HepG2 (cell line): ENCODE data around the gene CHRNA5. TPM values are rescaled to one million over a fixed set of nuclear protein-coding genes. Genes with fewer than 3 reads are reported as not detected.

Experiments used
- AKAP8 ChIP-seq: sonication (generic); formaldehyde crosslinking; IDR thresholded peaks from 2 replicates; pipeline ENCODE4 v1.5.1; 2020; ENCODE audit warnings: mild to moderate bottlenecking, missing genetic modification reagents
- DR1 ChIP-seq: sonication (generic); formaldehyde crosslinking; IDR thresholded peaks from 2 replicates; pipeline ENCODE4 v1.8.0; 2021; ENCODE audit warnings: mild to moderate bottlenecking, missing genetic modification reagents, inconsistent platforms
- IRF2 ChIP-seq: IDR thresholded peaks from 2 replicates; pipeline ENCODE4 v1.6.1; 2018; ENCODE audit warnings: missing genetic modification reagents, missing compliant biosample characterization
- PHF20 ChIP-seq: sonication (generic); formaldehyde crosslinking; IDR thresholded peaks from 2 replicates; pipeline ENCODE4 v1.5.0; 2020; ENCODE audit warnings: mild to moderate bottlenecking, missing genetic modification reagents
- SP1 ChIP-seq, 2 experiments: fragments of 450-650 bp in 1 of 2; sonication (generic) in 1 of 2; formaldehyde crosslinking in 1 of 2; IDR thresholded peaks; 2 replicates each; pipeline versions ENCODE4 v1.4.0 to v1.6.1; 2016 to 2020; ENCODE audit warnings: missing genetic modification reagents in 1 of 2
- SP2 ChIP-seq: sonication (generic); formaldehyde crosslinking; IDR thresholded peaks from 2 replicates; pipeline ENCODE4 v1.5.1; 2020; ENCODE audit warnings: mild to moderate bottlenecking, missing genetic modification reagents
- XRCC5 ChIP-seq: fragments of 200-400 bp; formaldehyde crosslinking; optimal IDR thresholded peaks from 2 replicates; pipeline ENCODE3; 2017; ENCODE audit warnings: mild to moderate bottlenecking, low read length
- YY1 ChIP-seq: IDR thresholded peaks from 2 replicates; pipeline ENCODE4 v1.6.1; 2011; ENCODE audit warnings: low read length, low read depth, moderate library complexity, mild to moderate bottlenecking; ENCODE audit not compliant: insufficient read depth, insufficient replicate concordance
- ZBTB20 ChIP-seq: sonication (generic); formaldehyde crosslinking; IDR thresholded peaks from 2 replicates; pipeline ENCODE4 v1.8.1; 2023; ENCODE audit warnings: missing genetic modification reagents, low read depth, mild to moderate bottlenecking, borderline replicate concordance
- ZHX2 ChIP-seq, 2 experiments: sonication (generic) in 1 of 2; formaldehyde crosslinking in 1 of 2; IDR thresholded peaks; 2 replicates each; pipeline versions ENCODE4 v1.6.1 to v1.9.0; 2014 to 2022; ENCODE audit warnings: antibody characterized with exemption in 1 of 2, borderline replicate concordance in 1 of 2, inconsistent platforms in 1 of 2, low read depth in 1 of 2, missing genetic modification reagents in 1 of 2
- ZMAT3 ChIP-seq: sonication (generic); formaldehyde crosslinking; conservative IDR thresholded peaks from 2 replicates; pipeline ENCODE4 v1.7.0; 2021; ENCODE audit warnings: missing genetic modification reagents
- polyA plus RNA-seq, 8 experiments: library from polyadenylated mRNA; depleted of rRNA in 3 of 8; stranded (reverse) in 7 of 8; unstranded in 1 of 8; fragments of >200 nt; fragmentation: Illumina TruSeq in 4 of 8; extraction: Trizol in 4 of 8; gene quantifications; 2 replicates each; pipeline versions ENCODE4 v1.2.1 to v1.2.3, GENCODE V29; 2011 to 2016; ENCODE audit warnings: low read depth in 4 of 8, missing spikeins in 1 of 8, mixed read lengths in 1 of 8; ENCODE audit not compliant: insufficient read depth in 1 of 8
- total RNA-seq, 5 experiments: library from RNA; depleted of rRNA; stranded (reverse); fragments of >200 nt; fragmentation: Illumina TruSeq; extraction: Trizol; gene quantifications; 2 replicates each; pipeline ENCODE4 v1.2.3, GENCODE V29; 2016; ENCODE audit warnings: low read depth in 1 of 5
- TF ChIP-seq, protein P1 (sequence below): sonication (generic); formaldehyde crosslinking; IDR thresholded peaks from 2 replicates; pipeline ENCODE4; 2020; ENCODE audit warnings: missing genetic modification reagents, mild to moderate bottlenecking, borderline replicate concordance
- TF ChIP-seq, protein P2 (sequence below): sonication (generic); formaldehyde crosslinking; IDR thresholded peaks from 2 replicates; pipeline ENCODE4 v1.4.0; 2020; ENCODE audit warnings: mild to moderate bottlenecking, missing genetic modification reagents
- TF ChIP-seq, protein P3 (sequence below): sonication (generic); formaldehyde crosslinking; IDR thresholded peaks from 2 replicates; pipeline ENCODE4 v1.8.0; 2022; ENCODE audit warnings: mild to moderate bottlenecking, missing genetic modification reagents, moderate library complexity

The CHRNA5 gene
- total and polyA plus RNA-seq, 2 of the 13 experiments (the other 11 are each of a cell fraction or from before 2014, with no cell fraction given): 3.7 to 10.5 TPM

GRCh38 chr15:78540141-78540870, 25.0 kb upstream of the CHRNA5 start, which contains the start of gene PSMA4 (continued):
- TF ChIP-seq, protein P1, sequence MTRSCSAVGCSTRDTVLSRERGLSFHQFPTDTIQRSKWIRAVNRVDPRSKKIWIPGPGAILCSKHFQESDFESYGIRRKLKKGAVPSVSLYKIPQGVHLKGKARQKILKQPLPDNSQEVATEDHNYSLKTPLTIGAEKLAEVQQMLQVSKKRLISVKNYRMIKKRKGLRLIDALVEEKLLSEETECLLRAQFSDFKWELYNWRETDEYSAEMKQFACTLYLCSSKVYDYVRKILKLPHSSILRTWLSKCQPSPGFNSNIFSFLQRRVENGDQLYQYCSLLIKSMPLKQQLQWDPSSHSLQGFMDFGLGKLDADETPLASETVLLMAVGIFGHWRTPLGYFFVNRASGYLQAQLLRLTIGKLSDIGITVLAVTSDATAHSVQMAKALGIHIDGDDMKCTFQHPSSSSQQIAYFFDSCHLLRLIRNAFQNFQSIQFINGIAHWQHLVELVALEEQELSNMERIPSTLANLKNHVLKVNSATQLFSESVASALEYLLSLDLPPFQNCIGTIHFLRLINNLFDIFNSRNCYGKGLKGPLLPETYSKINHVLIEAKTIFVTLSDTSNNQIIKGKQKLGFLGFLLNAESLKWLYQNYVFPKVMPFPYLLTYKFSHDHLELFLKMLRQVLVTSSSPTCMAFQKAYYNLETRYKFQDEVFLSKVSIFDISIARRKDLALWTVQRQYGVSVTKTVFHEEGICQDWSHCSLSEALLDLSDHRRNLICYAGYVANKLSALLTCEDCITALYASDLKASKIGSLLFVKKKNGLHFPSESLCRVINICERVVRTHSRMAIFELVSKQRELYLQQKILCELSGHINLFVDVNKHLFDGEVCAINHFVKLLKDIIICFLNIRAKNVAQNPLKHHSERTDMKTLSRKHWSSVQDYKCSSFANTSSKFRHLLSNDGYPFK (CRISPR knock-in tag): peak; percentile 78
- TF ChIP-seq ZHX2 (IDR thresholded peaks at IDR 0.05; ENCODE audit: low read depth) (no peak; the same call in 1 of the 2 replicates), ZHX2 (CRISPR knock-in tag; IDR thresholded peaks at IDR 0.05; ENCODE audit: borderline replicate concordance) (0 out of 2 replicates have a peak, but pooled peaks have one; percentile 35), XRCC5 (peak; percentile 62), PHF20 (CRISPR knock-in tag) (peak; percentile 84), SP2 (CRISPR knock-in tag) (peak; percentile 43; the same call in 1 of the 2 replicates), SP1 (IDR thresholded peaks at IDR 0.05) (no peak), SP1 (CRISPR knock-in tag; IDR thresholded peaks at IDR 0.05) (peak; percentile 27; the same call in 1 of the 2 replicates), IRF2 (CRISPR knock-in tag) (no peak), DR1 (CRISPR knock-in tag) (peak; percentile 35), ZMAT3 (CRISPR knock-in tag) (peak; percentile 91), AKAP8 (CRISPR knock-in tag) (0 out of 2 replicates have a peak, but pooled peaks have one; percentile 35), ZBTB20 (CRISPR knock-in tag) (no peak; the same call in 1 of the 2 replicates), YY1 (peak; percentile 93)
- TF ChIP-seq, protein P2, sequence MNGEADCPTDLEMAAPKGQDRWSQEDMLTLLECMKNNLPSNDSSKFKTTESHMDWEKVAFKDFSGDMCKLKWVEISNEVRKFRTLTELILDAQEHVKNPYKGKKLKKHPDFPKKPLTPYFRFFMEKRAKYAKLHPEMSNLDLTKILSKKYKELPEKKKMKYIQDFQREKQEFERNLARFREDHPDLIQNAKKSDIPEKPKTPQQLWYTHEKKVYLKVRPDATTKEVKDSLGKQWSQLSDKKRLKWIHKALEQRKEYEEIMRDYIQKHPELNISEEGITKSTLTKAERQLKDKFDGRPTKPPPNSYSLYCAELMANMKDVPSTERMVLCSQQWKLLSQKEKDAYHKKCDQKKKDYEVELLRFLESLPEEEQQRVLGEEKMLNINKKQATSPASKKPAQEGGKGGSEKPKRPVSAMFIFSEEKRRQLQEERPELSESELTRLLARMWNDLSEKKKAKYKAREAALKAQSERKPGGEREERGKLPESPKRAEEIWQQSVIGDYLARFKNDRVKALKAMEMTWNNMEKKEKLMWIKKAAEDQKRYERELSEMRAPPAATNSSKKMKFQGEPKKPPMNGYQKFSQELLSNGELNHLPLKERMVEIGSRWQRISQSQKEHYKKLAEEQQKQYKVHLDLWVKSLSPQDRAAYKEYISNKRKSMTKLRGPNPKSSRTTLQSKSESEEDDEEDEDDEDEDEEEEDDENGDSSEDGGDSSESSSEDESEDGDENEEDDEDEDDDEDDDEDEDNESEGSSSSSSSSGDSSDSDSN (CRISPR knock-in tag): peak; percentile 74
- TF ChIP-seq, protein P3, sequence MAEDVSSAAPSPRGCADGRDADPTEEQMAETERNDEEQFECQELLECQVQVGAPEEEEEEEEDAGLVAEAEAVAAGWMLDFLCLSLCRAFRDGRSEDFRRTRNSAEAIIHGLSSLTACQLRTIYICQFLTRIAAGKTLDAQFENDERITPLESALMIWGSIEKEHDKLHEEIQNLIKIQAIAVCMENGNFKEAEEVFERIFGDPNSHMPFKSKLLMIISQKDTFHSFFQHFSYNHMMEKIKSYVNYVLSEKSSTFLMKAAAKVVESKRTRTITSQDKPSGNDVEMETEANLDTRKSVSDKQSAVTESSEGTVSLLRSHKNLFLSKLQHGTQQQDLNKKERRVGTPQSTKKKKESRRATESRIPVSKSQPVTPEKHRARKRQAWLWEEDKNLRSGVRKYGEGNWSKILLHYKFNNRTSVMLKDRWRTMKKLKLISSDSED (CRISPR knock-in tag): no peak
